HEK293 (cell line): ENCODE measurements around the gene VPS51.
A peak's percentile ranks its signal among the peaks of the same experiment; 100 is the strongest.

Experiments
- CTCF ChIA-PET: fragments of 350-600 bp; formaldehyde crosslinking; extraction: SDS; loops from one replicate; lab custom pipeline; 2021; ENCODE audit warnings: antibody characterized with exemption; lab: Yijun Ruan, JAX
- POLR2A ChIA-PET: fragments of 300-600 bp; formaldehyde crosslinking; extraction: SDS; loops from one replicate; lab custom pipeline; 2020; ENCODE audit warnings: antibody characterized with exemption, inconsistent platforms; lab: Yijun Ruan, JAX
- H3K27ac ChIP-seq: fragments of 200-500 bp; sonication (Bioruptor generic); 2 replicates; pipeline ENCODE4 v1.5.1; 2014; ENCODE audit warnings: low read depth, low read length, control low read depth, inconsistent platforms; ENCODE audit errors: extremely low read depth
- H3K36me3 ChIP-seq, 2 experiments: fragments of 200-500 bp in 1 of 2; sonication (Bioruptor generic) in 1 of 2; 1 replicate in 1 of 2; 2 replicates in 1 of 2; pipeline ENCODE4 v1.5.1; 2014 to 2017; ENCODE audit warnings: inconsistent platforms in 2 of 2, low read length in 2 of 2; ENCODE audit not compliant: control insufficient read depth in 2 of 2, insufficient read depth in 1 of 2
- H3K4me1 ChIP-seq: fragments of 200-500 bp; sonication (Bioruptor generic); 2 replicates; pipeline ENCODE4 v1.5.1; 2014; ENCODE audit warnings: mild to moderate bottlenecking, low read length, inconsistent platforms; ENCODE audit not compliant: control insufficient read depth, insufficient read depth
- H3K4me3 ChIP-seq: 2 replicates; pipeline ENCODE4 v1.5.1; 2011; ENCODE audit warnings: low read depth, mild to moderate bottlenecking, control low read depth, low read length, moderate library complexity
- H3K9me3 ChIP-seq: fragments of 200-500 bp; sonication (Bioruptor generic); 2 replicates; pipeline ENCODE4 v1.5.1; 2014; ENCODE audit warnings: low read depth, low read length, inconsistent platforms; ENCODE audit not compliant: control insufficient read depth, insufficient read depth
- ATF2 ChIP-seq: fragments of 450-650 bp; formaldehyde crosslinking; IDR thresholded peaks from 2 replicates; pipeline ENCODE4 v1.5.1; 2016; ENCODE audit warnings: missing biosample characterization, missing genetic modification characterization, low read depth
- BCL11B ChIP-seq: fragments of 450-650 bp; formaldehyde crosslinking; IDR thresholded peaks from 2 replicates; pipeline ENCODE4 v1.5.1; 2016; ENCODE audit warnings: low read depth, missing biosample characterization, missing genetic modification characterization
- HIC1 ChIP-seq: fragments of 450-650 bp; formaldehyde crosslinking; IDR thresholded peaks from 2 replicates; pipeline ENCODE4 v1.5.1; 2016; ENCODE audit warnings: missing biosample characterization, missing genetic modification characterization
- PRDM2 ChIP-seq: fragments of 450-650 bp; formaldehyde crosslinking; IDR thresholded peaks from 2 replicates; pipeline ENCODE4 v1.5.1; 2016; ENCODE audit warnings: missing biosample characterization, missing genetic modification characterization, borderline replicate concordance
- SP3 ChIP-seq: fragments of 450-650 bp; formaldehyde crosslinking; IDR thresholded peaks from 2 replicates; pipeline ENCODE4 v1.5.1; 2016; ENCODE audit warnings: missing biosample characterization, missing genetic modification characterization
- ZFP3 ChIP-seq: fragments of 450-650 bp; formaldehyde crosslinking; IDR thresholded peaks from 2 replicates; pipeline ENCODE4 v1.5.1; 2016; ENCODE audit warnings: low read depth, missing biosample characterization, missing genetic modification characterization
- ZFP41 ChIP-seq: fragments of 450-650 bp; formaldehyde crosslinking; IDR thresholded peaks from 2 replicates; pipeline ENCODE4 v1.5.1; 2016; ENCODE audit warnings: missing biosample characterization, missing genetic modification characterization, borderline replicate concordance
- ZNF132 ChIP-seq: fragments of 450-650 bp; formaldehyde crosslinking; IDR thresholded peaks from 2 replicates; pipeline ENCODE4 v1.5.1; 2017; ENCODE audit warnings: missing biosample characterization, missing genetic modification characterization, borderline replicate concordance
- ZNF138 ChIP-seq: fragments of 450-650 bp; formaldehyde crosslinking; IDR thresholded peaks from 2 replicates; pipeline ENCODE4 v1.5.1; 2016; ENCODE audit warnings: missing biosample characterization, missing genetic modification characterization, borderline replicate concordance
- ZNF146 ChIP-seq: fragments of 450-650 bp; formaldehyde crosslinking; IDR thresholded peaks from 2 replicates; pipeline ENCODE4 v1.5.1; 2016; ENCODE audit warnings: missing biosample characterization, missing genetic modification characterization
- ZNF2 ChIP-seq: fragments of 450-650 bp; formaldehyde crosslinking; IDR thresholded peaks from 2 replicates; pipeline ENCODE4 v1.5.1; 2016; ENCODE audit warnings: missing biosample characterization, missing genetic modification characterization
- ZNF513 ChIP-seq: fragments of 450-650 bp; IDR thresholded peaks from 2 replicates; pipeline ENCODE4 v1.5.1; 2018; ENCODE audit warnings: missing biosample characterization, missing genetic modification characterization
- ZNF544 ChIP-seq: fragments of 450-650 bp; formaldehyde crosslinking; IDR thresholded peaks from 2 replicates; pipeline ENCODE4 v1.5.0; 2017; ENCODE audit warnings: missing biosample characterization, missing genetic modification characterization
- ZNF624 ChIP-seq: fragments of 450-650 bp; formaldehyde crosslinking; IDR thresholded peaks from 2 replicates; pipeline ENCODE4 v1.5.1; 2017; ENCODE audit warnings: missing biosample characterization, missing genetic modification characterization
- ZNF76 ChIP-seq: fragments of 450-650 bp; formaldehyde crosslinking; IDR thresholded peaks from 2 replicates; pipeline ENCODE4; 2016; ENCODE audit warnings: low read depth, missing biosample characterization, missing genetic modification characterization, borderline replicate concordance
- ZXDB ChIP-seq: fragments of 450-650 bp; formaldehyde crosslinking; IDR thresholded peaks from 2 replicates; pipeline ENCODE4 v1.5.1; 2016; ENCODE audit warnings: missing biosample characterization, missing genetic modification characterization
- TF ChIP-seq, protein P1 (sequence below): fragments of 450-650 bp; formaldehyde crosslinking; IDR thresholded peaks from 2 replicates; pipeline ENCODE4 v1.5.1; 2016; ENCODE audit warnings: missing biosample characterization, missing genetic modification characterization
- TF ChIP-seq, protein P2 (sequence below): fragments of 450-650 bp; formaldehyde crosslinking; IDR thresholded peaks from 2 replicates; pipeline ENCODE4 v1.5.1; 2016; ENCODE audit warnings: missing biosample characterization, missing genetic modification characterization

The VPS51 gene

GRCh38 chr11:65096926-65097325 lies 912 bp downstream of the VPS51 start (continued):
- TF ChIP-seq PRDM2 (tag by site-specific recombination) = no peak
- no peak for TF ChIP-seq ZNF624 (tag by site-specific recombination)
- no peak for TF ChIP-seq ZFP41 (tag by site-specific recombination)
- no peak for TF ChIP-seq ZNF132 (tag by site-specific recombination)
- TF ChIP-seq ZNF138 (tag by site-specific recombination) = no peak
- no peak for TF ChIP-seq ZXDB

DNA sequence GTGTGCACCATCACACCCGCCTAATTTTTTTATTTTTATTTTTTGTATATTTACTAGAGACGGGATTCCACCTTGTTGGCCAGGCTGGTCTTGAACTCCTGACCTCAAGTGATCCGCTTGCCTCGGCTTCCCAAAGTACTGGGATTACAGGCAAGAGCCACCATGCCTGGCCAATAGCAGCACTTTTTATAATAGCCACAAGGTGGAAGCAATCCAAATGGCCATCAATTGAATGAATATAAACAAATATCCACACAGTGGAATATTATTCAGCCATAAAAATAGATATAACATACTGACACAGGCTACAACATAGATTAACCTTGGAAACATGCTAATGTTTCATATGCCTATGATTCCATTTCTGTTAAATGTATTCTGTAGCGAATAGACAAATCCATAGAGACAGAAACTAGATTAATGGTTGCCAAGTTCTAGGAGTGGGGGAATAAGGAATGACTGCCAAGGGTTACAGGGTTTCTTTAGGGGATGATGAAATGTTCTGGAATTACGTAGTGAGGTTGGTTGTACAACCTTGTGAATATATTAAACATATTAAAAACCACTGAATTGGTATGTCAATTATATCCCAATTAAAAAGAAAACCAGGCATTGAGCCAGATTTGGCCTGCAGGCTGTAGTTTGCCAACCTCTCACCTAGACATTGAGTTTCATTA lies 4.8 kb downstream of the VPS51 start:
- no peak overlapping the region for H3K27ac ChIP-seq
- peaks cover 0 to 14% of the 10 kb centered on the region in 2 experiments; a peak in 2 of 3 replicates for H3K36me3 ChIP-seq
- peaks cover 23% of the 10 kb centered on the region for H3K4me1 ChIP-seq
- no peak overlapping the region for H3K4me3 ChIP-seq
- ChIA-PET CTCF (interaction anchor here (8.8 kb wide), 1 partner anchor 11 kb away, joined by 110 read pairs; the partner anchor contains the start of gene TM7SF2), POLR2A (interaction anchor here (1.2 to 4.1 kb wide), 3 partner anchors 11 to 18 kb away, joined by 3 to 12 read pairs (median 3); partner anchors contain the start of genes CDCA5, TM7SF2 and ZFPL1)
- no peaks in the 10 kb centered on the region for H3K9me3 ChIP-seq
- TF ChIP-seq BCL11B (tag by site-specific recombination) = no peak
- peak; percentile 59 for TF ChIP-seq ZNF146 (tag by site-specific recombination)
- TF ChIP-seq ZNF76 (tag by site-specific recombination) = no peak
- TF ChIP-seq HIC1 (tag by site-specific recombination) = no peak
- no peak for TF ChIP-seq SP3 (tag by site-specific recombination)
- TF ChIP-seq ZNF544 (tag by site-specific recombination) = no peak
- TF ChIP-seq, protein P1, sequence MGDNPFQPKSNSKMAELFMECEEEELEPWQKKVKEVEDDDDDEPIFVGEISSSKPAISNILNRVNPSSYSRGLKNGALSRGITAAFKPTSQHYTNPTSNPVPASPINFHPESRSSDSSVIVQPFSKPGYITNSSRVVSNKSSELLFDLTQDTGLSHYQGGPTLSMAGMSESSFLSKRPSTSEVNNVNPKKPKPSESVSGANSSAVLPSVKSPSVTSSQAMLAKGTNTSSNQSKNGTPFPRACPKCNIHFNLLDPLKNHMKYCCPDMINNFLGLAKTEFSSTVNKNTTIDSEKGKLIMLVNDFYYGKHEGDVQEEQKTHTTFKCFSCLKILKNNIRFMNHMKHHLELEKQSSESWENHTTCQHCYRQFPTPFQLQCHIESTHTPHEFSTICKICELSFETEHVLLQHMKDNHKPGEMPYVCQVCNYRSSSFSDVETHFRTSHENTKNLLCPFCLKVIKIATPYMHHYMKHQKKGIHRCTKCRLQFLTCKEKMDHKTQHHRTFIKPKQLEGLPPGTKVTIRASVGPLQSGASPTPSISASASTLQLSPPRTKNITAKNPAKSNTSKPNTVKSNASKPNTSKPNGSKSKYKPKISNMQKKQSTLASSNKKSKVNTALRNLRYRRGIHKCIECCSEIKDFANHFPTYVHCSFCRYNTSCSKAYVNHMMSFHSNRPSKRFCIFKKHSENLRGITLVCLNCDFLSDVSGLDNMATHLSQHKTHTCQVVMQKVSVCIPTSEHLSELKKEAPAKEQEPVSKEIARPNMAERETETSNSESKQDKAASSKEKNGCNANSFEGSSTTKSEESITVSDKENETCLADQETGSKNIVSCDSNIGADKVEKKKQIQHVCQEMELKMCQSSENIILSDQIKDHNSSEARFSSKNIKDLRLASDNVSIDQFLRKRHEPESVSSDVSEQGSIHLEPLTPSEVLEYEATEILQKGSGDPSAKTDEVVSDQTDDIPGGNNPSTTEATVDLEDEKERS = no peak
- TF ChIP-seq ZNF2 (tag by site-specific recombination) = no peak
- TF ChIP-seq ATF2 = no peak
- TF ChIP-seq ZFP3 = no peak
- no peak for TF ChIP-seq ZNF513 (tag by site-specific recombination)
- TF ChIP-seq, protein P2, sequence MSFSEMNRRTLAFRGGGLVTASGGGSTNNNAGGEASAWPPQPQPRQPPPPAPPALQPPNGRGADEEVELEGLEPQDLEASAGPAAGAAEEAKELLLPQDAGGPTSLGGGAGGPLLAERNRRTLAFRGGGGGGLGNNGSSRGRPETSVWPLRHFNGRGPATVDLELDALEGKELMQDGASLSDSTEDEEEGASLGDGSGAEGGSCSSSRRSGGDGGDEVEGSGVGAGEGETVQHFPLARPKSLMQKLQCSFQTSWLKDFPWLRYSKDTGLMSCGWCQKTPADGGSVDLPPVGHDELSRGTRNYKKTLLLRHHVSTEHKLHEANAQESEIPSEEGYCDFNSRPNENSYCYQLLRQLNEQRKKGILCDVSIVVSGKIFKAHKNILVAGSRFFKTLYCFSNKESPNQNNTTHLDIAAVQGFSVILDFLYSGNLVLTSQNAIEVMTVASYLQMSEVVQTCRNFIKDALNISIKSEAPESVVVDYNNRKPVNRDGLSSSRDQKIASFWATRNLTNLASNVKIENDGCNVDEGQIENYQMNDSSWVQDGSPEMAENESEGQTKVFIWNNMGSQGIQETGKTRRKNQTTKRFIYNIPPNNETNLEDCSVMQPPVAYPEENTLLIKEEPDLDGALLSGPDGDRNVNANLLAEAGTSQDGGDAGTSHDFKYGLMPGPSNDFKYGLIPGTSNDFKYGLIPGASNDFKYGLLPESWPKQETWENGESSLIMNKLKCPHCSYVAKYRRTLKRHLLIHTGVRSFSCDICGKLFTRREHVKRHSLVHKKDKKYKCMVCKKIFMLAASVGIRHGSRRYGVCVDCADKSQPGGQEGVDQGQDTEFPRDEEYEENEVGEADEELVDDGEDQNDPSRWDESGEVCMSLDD (tag by site-specific recombination) = no peak
